HG02642 (cell line): ENCODE measurements around the gene NCOA5.

ENCODE experiments used
- ATAC-seq: cut with Tn5 transposase; IDR thresholded peaks from one replicate; pipeline ENCODE4 v1.9.1; 2021; ENCODE audit warnings: mild to moderate bottlenecking; ENCODE audit not compliant: unreplicated experiment, poor library complexity

NCOA5 gene

DNA sequence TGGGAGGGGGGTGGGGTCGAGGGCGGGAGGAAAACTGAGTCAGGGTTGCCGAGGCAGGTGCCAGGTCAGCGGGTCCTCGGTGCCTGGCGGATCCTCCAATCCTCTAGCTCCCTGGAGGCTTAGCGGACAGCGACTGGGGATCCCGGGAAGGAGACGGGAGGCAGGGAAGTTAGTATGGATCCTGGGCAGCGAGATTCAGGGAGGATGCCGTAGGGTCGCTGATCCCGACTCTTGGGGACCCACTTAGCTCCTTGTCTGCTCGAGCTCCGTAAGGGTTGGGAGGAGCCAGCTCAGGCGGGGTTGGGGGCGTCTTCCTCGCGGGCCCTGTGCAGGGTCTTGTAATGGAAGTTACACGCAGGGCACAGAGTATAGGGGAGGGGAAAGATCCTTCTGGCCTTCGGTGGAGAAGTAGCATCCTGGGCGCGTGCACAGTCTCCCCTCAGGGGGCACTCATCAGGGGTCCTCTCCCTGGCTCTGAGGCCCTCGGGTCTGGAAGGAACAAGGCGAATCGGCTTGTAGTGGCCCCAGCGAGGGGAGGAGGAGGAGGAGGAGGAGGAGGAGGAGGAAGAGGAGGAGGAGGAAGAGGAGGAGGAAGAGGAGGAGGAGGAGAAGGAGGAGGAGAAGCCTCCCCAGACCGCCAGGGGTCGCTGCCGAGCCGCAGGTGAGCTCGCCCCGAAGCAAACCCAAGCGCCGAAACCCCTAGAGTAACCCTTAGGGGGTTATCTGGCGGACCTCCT, 67.2 kb downstream of the NCOA5 start:
- ATAC-seq: no peak

DNA sequence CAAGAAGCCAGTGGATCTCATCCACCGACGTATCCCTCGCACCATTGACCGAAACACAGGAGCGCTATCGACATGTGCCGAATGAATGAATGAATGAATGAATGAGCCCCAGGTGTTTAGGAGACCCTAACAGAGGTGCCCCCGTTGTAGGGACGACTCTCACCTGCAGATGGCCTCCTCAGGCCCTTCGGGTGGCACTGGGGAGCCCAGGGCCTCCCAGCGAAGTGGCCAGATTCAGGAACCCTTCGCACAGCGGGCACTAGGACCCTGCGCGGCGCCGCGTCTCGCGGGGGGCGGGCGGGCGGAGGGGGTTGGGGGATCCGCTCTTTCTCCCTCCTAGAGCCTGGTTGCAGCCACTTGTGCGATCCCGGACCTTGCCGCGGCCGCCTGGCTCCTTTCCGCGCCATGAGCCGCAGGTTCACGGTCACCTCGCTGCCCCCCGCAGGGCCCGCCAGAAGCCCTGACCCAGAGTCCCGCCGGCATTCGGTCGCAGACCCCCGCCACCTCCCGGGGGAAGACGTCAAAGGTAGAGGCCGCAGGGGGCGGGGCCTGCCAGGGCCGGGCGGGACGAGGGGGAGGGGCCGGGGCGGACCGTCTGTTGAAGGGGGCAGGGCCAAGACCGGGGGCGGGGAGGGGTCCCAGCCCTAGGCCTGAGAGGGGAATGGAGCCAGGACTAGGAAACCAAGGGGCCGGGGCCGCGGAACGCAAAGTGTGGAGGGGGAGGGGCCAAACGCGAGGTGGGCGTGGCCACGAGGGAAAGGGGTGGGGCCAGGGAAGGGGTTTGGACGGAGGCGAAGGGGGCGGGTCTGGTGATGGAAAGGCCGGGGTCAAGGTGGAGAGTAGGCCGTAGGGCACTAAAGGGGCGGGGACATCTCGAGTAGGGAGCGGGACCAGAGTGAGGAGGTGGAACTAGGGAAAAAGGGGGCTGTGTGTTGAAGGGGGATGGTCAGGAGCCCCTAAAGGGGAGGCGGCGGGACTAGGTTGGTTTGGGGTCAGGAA, 68.1 kb downstream of the NCOA5 start:
- no peak for ATAC-seq

DNA sequence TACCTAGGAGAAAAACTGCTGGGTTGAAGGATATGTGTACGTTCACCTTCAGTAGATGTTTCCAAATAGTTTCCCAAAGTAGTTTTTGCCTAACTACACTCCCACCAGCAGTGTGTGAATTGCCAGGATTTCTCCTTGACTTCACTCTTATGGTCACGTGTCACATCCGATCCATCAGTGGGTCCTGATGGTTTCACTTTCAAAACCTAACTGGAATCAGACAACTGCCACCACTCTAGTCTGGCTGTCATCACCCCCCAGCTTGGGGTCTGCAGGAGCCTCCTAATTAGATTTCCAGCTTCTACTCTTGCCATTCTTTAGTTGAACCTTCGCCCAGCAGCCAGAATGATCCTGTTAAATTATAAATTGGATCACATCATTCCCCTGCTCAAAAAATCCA, 69.2 kb downstream of the NCOA5 start:
- ATAC-seq: no peak

DNA sequence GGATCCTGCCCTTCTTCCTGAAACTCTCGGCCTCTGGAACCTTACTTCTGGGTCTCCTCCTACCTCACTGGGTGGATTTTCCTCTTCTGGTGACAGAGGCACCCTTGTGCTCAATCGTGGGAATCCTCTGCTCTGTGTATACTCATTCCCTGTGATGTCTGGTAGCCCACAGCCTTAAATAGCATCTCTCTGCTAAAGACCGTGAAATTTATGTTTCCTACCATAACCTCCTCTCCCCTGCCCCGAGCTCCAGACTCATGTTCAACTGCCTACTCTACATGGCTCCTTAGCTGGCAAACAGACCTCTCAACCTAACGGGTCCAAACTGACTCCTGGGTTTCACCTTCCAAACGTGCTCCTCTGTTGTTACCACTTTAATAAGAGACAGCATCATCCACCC, 71.2 kb downstream of the NCOA5 start:
- ATAC-seq: no peak

DNA sequence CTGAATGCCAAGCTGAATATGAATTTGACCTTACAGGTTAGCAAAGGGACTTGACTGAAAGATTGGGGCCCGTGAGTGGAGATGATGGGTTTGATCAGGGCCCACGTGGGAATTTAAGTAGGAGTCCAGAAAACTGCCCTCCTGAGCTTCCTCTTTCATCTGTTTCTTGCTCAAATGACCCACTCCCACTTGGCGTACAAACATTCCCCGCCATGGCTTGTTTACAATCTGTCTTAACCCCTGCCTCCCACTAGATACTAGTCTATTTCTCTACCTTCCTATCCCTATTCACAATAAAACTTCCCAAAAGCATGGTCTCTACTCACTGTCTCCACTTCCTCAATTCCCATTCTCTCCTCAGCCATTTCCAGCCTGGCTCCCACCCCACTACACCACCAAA, 71.7 kb downstream of the NCOA5 start:
- ATAC-seq: no peak

DNA sequence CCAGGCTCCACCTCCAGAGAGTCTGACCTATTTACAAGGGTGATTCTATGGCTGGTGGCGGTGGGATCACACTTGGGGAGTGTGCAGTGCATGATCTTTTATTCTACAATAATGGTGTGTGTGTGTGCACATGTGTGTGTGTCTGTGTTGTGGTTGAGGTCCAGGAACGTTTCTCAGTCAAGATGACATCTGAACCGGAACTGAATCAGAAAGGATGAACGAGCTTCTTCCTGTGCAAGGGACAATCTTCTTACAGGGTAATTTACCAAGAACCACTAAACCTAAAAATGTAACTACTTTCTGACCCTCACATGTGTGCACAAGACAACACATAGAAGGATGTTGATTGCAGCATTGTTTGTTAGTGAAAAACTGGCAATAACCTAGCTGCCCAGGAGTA, 72.5 kb downstream of the NCOA5 start:
- ATAC-seq: no peak

DNA sequence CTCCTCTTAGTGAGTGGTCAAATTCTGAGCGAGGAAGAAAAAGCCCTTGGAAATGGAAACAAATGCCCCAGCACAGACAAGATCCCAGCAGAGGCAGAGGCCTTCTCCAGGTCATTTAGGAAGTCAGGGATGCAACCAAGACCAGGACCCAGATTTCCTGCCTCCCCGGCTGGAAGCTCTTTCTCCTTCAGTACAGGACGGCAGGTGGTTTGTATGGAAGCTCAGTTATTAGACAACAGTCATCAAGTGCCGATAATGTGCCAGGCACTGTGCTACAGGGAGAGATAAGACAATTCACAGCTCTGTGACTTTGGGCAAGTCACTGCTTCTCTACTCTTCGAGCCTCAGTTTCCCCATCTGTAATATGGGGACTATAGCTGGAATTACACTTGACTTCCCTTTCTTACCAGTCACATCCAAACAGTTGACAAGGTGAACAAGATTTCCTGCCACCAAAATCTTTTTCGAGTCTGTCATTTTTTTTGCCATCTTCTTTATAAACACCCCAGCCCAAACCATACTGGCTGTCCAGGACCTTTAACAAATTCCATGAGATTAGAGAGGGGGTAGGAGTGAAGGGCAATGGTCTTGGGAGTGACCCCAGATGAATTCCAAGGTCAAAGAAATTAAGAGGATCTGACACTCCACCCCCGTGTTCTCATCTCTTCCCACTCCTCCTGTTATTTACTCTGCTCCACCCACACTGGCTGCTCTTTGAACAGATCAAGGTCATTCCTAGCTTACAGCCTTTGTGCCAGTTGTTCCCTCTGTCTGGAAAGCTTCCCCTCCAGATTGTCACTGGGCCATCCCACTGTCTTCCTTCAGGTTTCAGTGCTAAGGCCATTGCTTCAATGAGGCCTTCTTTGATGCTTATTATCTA, 75.0 kb downstream of the NCOA5 start:
- ATAC-seq: no peak

DNA sequence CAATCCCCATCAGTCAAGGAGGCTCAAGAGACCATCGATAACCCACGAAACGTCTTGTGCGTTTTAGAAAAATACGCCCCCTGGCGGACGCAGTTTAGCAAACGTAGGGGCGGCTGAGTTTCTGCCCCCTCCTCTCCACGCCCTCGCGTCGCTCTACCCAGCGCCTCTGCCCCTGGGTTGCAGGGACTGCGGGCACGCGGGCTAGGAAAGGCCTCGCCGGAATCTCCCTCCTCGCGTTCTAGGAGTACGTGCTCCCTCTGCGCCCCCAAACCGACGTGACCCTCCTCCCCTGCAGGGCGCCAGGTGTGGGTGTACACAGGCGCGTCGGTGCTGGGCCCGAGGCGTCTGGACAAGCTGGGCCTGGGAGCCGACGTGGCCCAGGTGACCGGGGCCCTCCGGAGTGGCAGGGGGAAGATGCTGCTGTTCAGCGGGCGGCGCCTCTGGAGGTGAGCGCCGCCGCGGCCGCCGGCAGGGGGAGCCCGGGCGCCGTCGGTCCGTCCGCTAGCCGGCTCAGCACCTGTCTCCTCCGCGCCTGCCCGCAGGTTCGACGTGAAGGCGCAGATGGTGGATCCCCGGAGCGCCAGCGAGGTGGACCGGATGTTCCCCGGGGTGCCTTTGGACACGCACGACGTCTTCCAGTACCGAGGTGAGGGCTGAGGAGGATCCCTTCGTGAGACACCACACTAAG, 75.8 kb downstream of the NCOA5 start:
- no peak for ATAC-seq

DNA sequence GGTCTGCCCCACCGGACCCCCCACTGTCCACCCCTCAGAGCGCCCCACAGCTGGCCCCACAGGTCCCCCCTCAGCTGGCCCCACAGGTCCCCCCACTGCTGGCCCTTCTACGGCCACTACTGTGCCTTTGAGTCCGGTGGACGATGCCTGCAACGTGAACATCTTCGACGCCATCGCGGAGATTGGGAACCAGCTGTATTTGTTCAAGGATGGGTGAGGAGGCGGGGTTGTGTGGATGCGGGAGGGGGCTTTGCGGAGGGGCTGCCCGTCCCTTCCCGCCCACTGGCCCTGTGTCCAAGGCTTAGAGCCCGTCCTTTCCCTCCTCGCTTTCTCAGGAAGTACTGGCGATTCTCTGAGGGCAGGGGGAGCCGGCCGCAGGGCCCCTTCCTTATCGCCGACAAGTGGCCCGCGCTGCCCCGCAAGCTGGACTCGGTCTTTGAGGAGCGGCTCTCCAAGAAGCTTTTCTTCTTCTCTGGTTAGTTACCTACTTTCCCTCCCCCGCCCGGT, 76.4 kb downstream of the NCOA5 start:
- ATAC-seq: no peak

DNA sequence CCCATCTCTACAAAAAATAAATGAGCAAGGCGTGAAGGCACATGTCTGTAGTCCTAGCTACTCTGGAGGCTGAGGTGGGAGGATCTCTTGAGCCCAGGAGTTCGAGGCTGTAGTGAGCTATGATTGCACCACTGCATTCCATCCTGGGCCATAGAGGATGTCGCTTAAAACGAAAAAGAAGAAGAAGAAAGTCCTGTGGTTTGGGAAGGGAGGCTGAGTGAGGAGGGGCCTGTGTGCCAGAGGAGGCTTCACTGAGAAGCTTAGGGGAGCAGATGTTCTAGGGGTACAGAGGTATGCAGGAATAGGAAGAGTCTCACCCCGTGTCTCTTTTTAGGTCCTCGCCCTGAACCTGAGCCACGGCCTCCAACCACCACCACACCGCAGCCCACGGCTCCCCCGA, 76.8 kb downstream of the NCOA5 start:
- no peak for ATAC-seq

DNA sequence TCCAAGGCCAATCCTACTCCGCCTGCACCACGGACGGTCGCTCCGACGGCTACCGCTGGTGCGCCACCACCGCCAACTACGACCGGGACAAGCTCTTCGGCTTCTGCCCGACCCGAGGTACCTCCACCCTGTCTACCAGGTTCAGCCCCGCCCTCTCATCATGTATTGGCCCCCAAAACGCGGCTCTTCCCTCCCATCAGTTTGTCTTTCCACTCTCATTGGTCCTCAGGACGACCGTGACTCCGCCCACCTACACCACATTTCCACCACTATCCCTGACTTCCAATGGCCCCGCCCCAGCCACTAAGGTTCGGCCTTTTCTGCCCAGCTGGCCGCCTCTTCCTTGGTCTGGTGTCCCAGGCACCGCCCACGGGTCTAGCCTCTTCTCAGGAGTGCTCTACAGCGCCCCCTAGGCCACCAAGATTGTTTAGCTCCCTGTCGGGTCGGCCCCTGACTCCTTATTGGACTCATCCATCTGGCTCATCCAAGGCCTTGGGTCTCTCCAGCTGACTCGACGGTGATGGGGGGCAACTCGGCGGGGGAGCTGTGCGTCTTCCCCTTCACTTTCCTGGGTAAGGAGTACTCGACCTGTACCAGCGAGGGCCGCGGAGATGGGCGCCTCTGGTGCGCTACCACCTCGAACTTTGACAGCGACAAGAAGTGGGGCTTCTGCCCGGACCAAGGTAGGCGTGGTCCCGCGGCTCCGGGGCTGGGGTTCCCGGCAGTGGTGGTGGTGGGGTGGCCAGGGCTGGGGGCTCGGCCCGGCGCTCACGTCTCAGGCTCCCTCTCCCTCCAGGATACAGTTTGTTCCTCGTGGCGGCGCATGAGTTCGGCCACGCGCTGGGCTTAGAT, 77.9 kb downstream of the NCOA5 start:
- ATAC-seq: no peak
